DOHH2 (cell line): Measurements from ENCODE around the gene NPR3.

Experiments used
- EZH2phosphoT487 ChIP-seq: fragments of 200-600 bp; sonication (generic); IDR thresholded peaks from 2 replicates; pipeline ENCODE4 v1.6.1; 2017; ENCODE audit warnings: borderline replicate concordance, mild to moderate bottlenecking, antibody characterized with exemption, low read length, moderate library complexity, mixed read lengths
- TF ChIP-seq, protein P1 (sequence below): fragments of 200-600 bp; sonication (generic); IDR thresholded peaks from one replicate; pipeline ENCODE4 v1.5.1; 2014; ENCODE audit warnings: antibody characterized with exemption, mild to moderate bottlenecking, low read depth, low read length; ENCODE audit not compliant: poor library complexity, severe bottlenecking

DNA sequence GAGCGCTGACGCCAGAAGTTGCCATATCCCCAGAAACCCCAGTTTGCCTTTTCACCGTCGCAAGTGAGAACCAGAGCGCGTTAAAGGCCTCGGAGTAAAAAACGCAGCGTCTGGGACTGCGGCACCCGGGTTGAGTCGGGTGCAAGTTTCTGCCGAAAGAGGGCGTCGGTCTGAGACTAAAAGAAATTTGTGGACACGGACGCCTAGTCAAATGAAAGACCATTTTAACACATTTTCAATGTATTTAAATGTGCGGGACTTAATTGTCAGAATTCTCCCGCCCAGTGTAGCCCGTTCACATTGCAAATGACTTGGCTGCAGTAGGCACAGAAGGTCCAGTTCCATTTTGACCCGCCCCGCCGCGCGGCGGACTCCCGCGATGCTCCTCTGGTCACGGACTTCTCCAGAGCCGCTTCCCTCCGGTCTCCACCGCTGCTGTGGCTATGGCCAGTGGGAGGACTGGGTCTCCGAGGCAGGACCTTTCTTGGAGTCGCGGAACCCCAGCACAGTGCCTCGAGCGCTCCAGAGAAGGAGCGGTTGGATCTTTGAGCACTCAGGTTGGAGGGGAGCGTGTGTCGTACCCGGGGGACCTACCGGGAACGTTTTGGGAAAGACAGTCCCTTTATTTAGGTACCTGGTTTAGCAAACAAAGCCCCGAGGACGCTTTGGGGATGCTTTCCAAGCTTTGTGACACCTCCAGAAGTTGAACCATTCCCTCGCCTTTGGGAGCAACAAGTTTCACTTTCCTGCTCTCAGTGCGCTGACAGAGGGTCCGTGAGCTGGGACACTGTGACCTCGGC lies 1.2 kb upstream of the NPR3 start:
- TF ChIP-seq EZH2phosphoT487 = no peak
- TF ChIP-seq, protein P1, sequence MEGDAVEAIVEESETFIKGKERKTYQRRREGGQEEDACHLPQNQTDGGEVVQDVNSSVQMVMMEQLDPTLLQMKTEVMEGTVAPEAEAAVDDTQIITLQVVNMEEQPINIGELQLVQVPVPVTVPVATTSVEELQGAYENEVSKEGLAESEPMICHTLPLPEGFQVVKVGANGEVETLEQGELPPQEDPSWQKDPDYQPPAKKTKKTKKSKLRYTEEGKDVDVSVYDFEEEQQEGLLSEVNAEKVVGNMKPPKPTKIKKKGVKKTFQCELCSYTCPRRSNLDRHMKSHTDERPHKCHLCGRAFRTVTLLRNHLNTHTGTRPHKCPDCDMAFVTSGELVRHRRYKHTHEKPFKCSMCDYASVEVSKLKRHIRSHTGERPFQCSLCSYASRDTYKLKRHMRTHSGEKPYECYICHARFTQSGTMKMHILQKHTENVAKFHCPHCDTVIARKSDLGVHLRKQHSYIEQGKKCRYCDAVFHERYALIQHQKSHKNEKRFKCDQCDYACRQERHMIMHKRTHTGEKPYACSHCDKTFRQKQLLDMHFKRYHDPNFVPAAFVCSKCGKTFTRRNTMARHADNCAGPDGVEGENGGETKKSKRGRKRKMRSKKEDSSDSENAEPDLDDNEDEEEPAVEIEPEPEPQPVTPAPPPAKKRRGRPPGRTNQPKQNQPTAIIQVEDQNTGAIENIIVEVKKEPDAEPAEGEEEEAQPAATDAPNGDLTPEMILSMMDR = no peak
